Cardiac muscle cell (in vitro differentiated cells and primary cell): Measurements from ENCODE around the gene KPNB1. TPM values are rescaled to one million over a fixed set of nuclear protein-coding genes. Genes with fewer than 3 reads are reported as not detected.

Source experiments
- DNase-seq, 2 donors: peaks; one replicate each; pipeline versions ENCODE4 v3.0.0 to v3.0.0-alpha.2; 2010 to 2017; ENCODE audit warnings: low read depth in 1 of 2, low spot score in 1 of 2
- H3K27ac ChIP-seq: fragments of 200-600 bp; sonication (generic); 2 replicates; pipeline ENCODE4 v1.5.1; 2016
- H3K27me3 ChIP-seq: fragments of 200-600 bp; sonication (generic); 2 replicates; pipeline ENCODE4 v1.6.0; 2016; ENCODE audit warnings: control low read depth
- H3K36me3 ChIP-seq: fragments of 200-600 bp; sonication (generic); 2 replicates; pipeline ENCODE4 v1.5.1; 2016; ENCODE audit warnings: control low read depth
- H3K4me1 ChIP-seq: fragments of 200-600 bp; sonication (generic); 2 replicates; pipeline ENCODE4 v1.8.1; 2017; ENCODE audit warnings: low read depth, mild to moderate bottlenecking, mixed run types
- H3K4me3 ChIP-seq: fragments of 200-600 bp; sonication (generic); 2 replicates; pipeline ENCODE4 v1.5.1; 2016; ENCODE audit warnings: mild to moderate bottlenecking
- H3K9me3 ChIP-seq: fragments of 200-600 bp; sonication (generic); 2 replicates; pipeline ENCODE4 v1.5.1; 2017; ENCODE audit warnings: low read depth, mild to moderate bottlenecking, control low read depth
- polyA plus RNA-seq: library from polyadenylated mRNA; unstranded; fragments of >200 nt; fragmentation: Nextera tagmentation; extraction: Ambion mirVana; gene quantifications from 2 replicates; pipeline ENCODE4 v1.2.1, GENCODE V29; 2016
- total RNA-seq: library from RNA; depleted of rRNA; stranded (reverse); fragments of >200 nt; gene quantifications from 2 replicates; pipeline ENCODE4 v1.2.3, GENCODE V29; 2016
- TF ChIP-seq, protein P1 (sequence below): IDR thresholded peaks from 2 replicates; pipeline ENCODE4 v1.5.1; 2012; ENCODE audit warnings: low read depth, mild to moderate bottlenecking, low read length

Gene KPNB1
- total and polyA plus RNA-seq, 2 experiments from 2014 or later, result 125 to 218 TPM

GRCh38 chr17:47692137-47692894, 42.6 kb downstream of the KPNB1 start:
- H3K9me3 ChIP-seq, result no peaks in the 10 kb centered on the region
- no peak for DNase-seq
- no peaks in the 10 kb centered on the region for H3K27me3 ChIP-seq
- H3K4me3 ChIP-seq, result no peak overlapping the region
- peak overlapping the region; percentile 95 for H3K27ac ChIP-seq
- TF ChIP-seq, protein P1, sequence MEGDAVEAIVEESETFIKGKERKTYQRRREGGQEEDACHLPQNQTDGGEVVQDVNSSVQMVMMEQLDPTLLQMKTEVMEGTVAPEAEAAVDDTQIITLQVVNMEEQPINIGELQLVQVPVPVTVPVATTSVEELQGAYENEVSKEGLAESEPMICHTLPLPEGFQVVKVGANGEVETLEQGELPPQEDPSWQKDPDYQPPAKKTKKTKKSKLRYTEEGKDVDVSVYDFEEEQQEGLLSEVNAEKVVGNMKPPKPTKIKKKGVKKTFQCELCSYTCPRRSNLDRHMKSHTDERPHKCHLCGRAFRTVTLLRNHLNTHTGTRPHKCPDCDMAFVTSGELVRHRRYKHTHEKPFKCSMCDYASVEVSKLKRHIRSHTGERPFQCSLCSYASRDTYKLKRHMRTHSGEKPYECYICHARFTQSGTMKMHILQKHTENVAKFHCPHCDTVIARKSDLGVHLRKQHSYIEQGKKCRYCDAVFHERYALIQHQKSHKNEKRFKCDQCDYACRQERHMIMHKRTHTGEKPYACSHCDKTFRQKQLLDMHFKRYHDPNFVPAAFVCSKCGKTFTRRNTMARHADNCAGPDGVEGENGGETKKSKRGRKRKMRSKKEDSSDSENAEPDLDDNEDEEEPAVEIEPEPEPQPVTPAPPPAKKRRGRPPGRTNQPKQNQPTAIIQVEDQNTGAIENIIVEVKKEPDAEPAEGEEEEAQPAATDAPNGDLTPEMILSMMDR, result no peak
- no peaks in the 10 kb centered on the region for H3K36me3 ChIP-seq
- H3K4me1 ChIP-seq, result peaks cover 22% of the 10 kb centered on the region

DNA sequence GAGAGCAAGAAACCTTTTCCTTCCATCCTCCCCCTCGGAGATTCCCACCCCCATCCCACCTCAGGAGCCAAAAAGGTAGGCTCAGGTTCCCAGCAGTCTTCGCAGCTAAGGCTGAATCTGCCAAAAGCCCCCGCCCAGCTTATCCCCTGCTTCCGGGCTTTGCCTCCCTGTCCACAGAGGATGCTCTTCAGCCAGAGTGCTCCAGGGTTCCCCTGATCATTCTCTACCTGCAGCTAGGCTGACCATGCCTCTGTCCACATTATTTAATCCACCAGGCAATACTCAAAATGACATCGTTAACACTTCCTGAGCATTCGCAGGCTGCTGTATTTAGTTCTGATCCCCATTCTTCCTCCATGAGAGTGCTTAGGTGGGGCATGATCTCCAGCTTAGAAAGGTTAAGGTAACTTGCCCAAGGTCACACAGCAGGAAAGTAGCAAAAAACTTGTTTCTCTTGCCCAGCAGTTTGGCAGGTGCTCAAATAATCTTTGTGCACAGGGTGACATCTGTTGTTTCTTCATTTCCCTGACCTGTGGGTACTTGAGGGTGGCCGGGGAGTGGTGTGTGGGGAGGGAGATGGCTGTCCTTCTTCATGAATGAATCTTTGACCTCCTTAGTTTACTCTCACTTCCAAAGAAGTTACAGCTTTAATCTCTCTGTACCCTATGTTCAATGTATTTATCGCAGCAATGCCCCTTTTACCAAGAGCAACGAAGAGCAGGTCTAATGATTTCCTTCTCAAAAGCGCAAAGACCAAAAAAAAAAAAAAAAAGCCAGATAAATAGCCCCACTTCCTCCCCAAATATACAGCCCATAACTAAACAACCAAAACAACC, 43.4 kb downstream of the KPNB1 start:
- Histone ChIP-seq H3K27ac (peak overlapping the region; percentile 95), H3K4me1 (peaks cover 22% of the 10 kb centered on the region), H3K27me3 (no peaks in the 10 kb centered on the region), H3K36me3 (no peaks in the 10 kb centered on the region), H3K9me3 (no peaks in the 10 kb centered on the region), H3K4me3 (peak overlapping the region; percentile 55)
- no peak for DNase-seq
- TF ChIP-seq, protein P1, result no peak

- H3K27me3 ChIP-seq, result no peaks in the 10 kb centered on the region
- DNase-seq, result peak; percentile 81 to 92
- H3K36me3 ChIP-seq, result peaks cover under 1% of the 10 kb centered on the region
- H3K4me1 ChIP-seq, result peaks cover 22% of the 10 kb centered on the region
- H3K9me3 ChIP-seq, result no peaks in the 10 kb centered on the region
- H3K27ac ChIP-seq, result peak within 1 kb of the TSS; percentile 95
- TF ChIP-seq, protein P1, result no peak
- peak within 1 kb of the TSS; percentile 55 for H3K4me3 ChIP-seq
These were observed 44.2 kb downstream of the KPNB1 start, which contains the start of gene TBKBP1 for GRCh38 chr17:47693731-47694580. Gene TBKBP1 (plus strand): TSS chr17:47694161. CDS start chr17:47696113, 1,952 bp downstream.

- TF ChIP-seq, protein P1, result no peak
- peaks cover 7% of the 10 kb centered on the region for H3K36me3 ChIP-seq
- no peaks in the 10 kb centered on the region for H3K27me3 ChIP-seq
- peaks cover 22% of the 10 kb centered on the region for H3K4me1 ChIP-seq
- peak; percentile 56 to 72 for DNase-seq
- H3K9me3 ChIP-seq, result no peaks in the 10 kb centered on the region
- H3K4me3 ChIP-seq, result peak overlapping the region; percentile 55
- peak overlapping the region; percentile 95 for H3K27ac ChIP-seq
These were observed 45.1 kb downstream of the KPNB1 start for GRCh38 chr17:47694581-47695428.
